A673 (cell line): ENCODE measurements around the gene CFAP73.
"Not testable (repeated sequence)": the region's sequence is repeated elsewhere in the genome, so short reads cannot be mapped to it uniquely, and the experiment has no call there.

Experiments used
- CTCF ChIP-seq: fragments of 300-800, 200-600 bp; sonication (generic); conservative IDR thresholded peaks from 2 replicates; pipeline ENCODE4 v1.5.1; 2017; ENCODE audit warnings: low read depth, mild to moderate bottlenecking, antibody characterized with exemption, low read length, moderate library complexity, mixed read lengths
- EZH2 ChIP-seq: fragments of 200-600 bp; sonication (generic); IDR thresholded peaks from 2 replicates; pipeline ENCODE4 v1.6.1; 2017; ENCODE audit warnings: borderline replicate concordance, low read depth, mild to moderate bottlenecking, mixed read lengths, antibody characterized with exemption, low read length; ENCODE audit not compliant: poor library complexity, severe bottlenecking

DNA sequence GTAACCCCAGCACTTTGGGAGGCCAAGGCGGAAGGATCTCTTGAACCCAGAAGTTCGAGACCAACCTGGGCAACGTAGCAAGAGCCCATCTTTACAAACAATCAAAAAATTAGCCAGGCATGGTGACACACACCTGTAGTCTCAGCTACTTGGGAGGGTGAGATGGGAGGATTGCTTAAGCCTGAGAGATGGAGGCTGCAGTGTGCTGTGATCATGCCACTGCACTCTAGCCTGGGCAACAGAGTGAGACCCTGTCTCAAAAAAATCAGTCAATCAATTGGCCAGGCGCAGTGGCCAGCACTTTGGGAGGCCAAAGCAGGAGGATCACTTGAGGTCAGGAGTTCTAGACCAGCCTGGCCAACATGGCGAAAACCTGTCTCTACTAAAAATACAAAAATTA lies 57.3 kb downstream of the CFAP73 start:
- TF ChIP-seq CTCF, EZH2: not testable (repeated sequence)
